Loucy (cell line): ENCODE data around the gene RERE.

ENCODE experiments used
- H2AFZ ChIP-seq: fragments of 200-600 bp; sonication (generic); 2 replicates; pipeline ENCODE4 v1.6.0; 2016; ENCODE audit warnings: antibody characterized with exemption, mild to moderate bottlenecking, low read length, moderate library complexity
- H3F3A ChIP-seq: fragments of 200-600 bp; 2 replicates; pipeline ENCODE4 v1.6.0; 2016; ENCODE audit warnings: antibody characterized with exemption, low read depth, mild to moderate bottlenecking
- H3K27me3 ChIP-seq: fragments of 200-600 bp; sonication (generic); 2 replicates; pipeline ENCODE4 v1.6.1; 2014; ENCODE audit warnings: low read length, mild to moderate bottlenecking; ENCODE audit not compliant: insufficient read depth, poor library complexity, severe bottlenecking
- H3K36me3 ChIP-seq: fragments of 200-600 bp; sonication (generic); 2 replicates; pipeline ENCODE4 v1.6.1; 2016; ENCODE audit warnings: low read length; ENCODE audit not compliant: insufficient read depth
- H3K4me1 ChIP-seq: fragments of 200-600 bp; sonication (generic); 2 replicates; pipeline ENCODE4 v1.5.1; 2014; ENCODE audit warnings: low read length, mild to moderate bottlenecking; ENCODE audit not compliant: insufficient read depth, poor library complexity, severe bottlenecking
- H3K4me2 ChIP-seq: fragments of 200-600 bp; sonication (generic); 2 replicates; pipeline ENCODE4 v1.6.0; 2014; ENCODE audit warnings: antibody characterized with exemption, low read length, low read depth, mild to moderate bottlenecking; ENCODE audit not compliant: poor library complexity, severe bottlenecking
- H3K4me3 ChIP-seq: fragments of 200-600 bp; sonication (generic); 2 replicates; pipeline ENCODE4 v1.5.1; 2014; ENCODE audit warnings: low read length, mild to moderate bottlenecking, mixed read lengths; ENCODE audit not compliant: poor library complexity, severe bottlenecking
- H3K79me2 ChIP-seq: fragments of 200-600 bp; sonication (generic); 2 replicates; pipeline ENCODE4 v1.6.1; 2014; ENCODE audit warnings: low read length; ENCODE audit not compliant: insufficient read depth
- H3K9ac ChIP-seq: fragments of 200-600 bp; sonication (generic); 2 replicates; pipeline ENCODE4 v1.6.0; 2014; ENCODE audit warnings: mild to moderate bottlenecking, low read depth, low read length, moderate library complexity; ENCODE audit not compliant: poor library complexity, severe bottlenecking
- H3K9me2 ChIP-seq: fragments of 200-600 bp; sonication (generic); replicated peaks from 2 replicates; pipeline ENCODE4 v1.6.1; 2016; ENCODE audit warnings: low read depth, low read length, mixed read lengths
- H3K9me3 ChIP-seq: fragments of 200-600 bp; sonication (generic); 2 replicates; pipeline ENCODE4 v1.6.1; 2014; ENCODE audit warnings: mild to moderate bottlenecking, antibody characterized with exemption, low read length, low read depth; ENCODE audit not compliant: insufficient read depth
- H4K20me1 ChIP-seq: fragments of 200-600 bp; sonication (generic); 2 replicates; pipeline ENCODE4 v1.6.0; 2014; ENCODE audit warnings: antibody characterized with exemption, low read length, mild to moderate bottlenecking; ENCODE audit not compliant: insufficient read depth, poor library complexity, severe bottlenecking
- CTCF ChIP-seq: fragments of 200-600 bp; sonication (generic); conservative IDR thresholded peaks from 2 replicates; pipeline ENCODE4 v1.5.1; 2014; ENCODE audit warnings: mild to moderate bottlenecking, antibody characterized with exemption, low read length
- EZH2phosphoT487 ChIP-seq: fragments of 200-600 bp; IDR thresholded peaks from 2 replicates; pipeline ENCODE4 v1.6.1; 2018; ENCODE audit warnings: antibody characterized with exemption, mild to moderate bottlenecking, moderate library complexity, borderline replicate concordance

Gene RERE

GRCh38 chr1:8355439-8356255 is 461.8 kb downstream of the RERE start:
- Histone ChIP-seq H3K79me2 (no peaks in the 10 kb centered on the region), H3K4me2 (no peak overlapping the region), H3K36me3 (peaks cover 71% of the 10 kb centered on the region; the same call in 1 of the 2 replicates), H3F3A (no peaks in the 10 kb centered on the region), H3K4me1 (no peaks in the 10 kb centered on the region), H3K4me3 (no peak overlapping the region), H3K27me3 (no peaks in the 10 kb centered on the region), H3K9me3 (no peaks in the 10 kb centered on the region), H4K20me1 (no peaks in the 10 kb centered on the region), H3K9ac (no peak overlapping the region), H2AFZ (no peak overlapping the region), H3K9me2 (no peaks in the 10 kb centered on the region)
- TF ChIP-seq CTCF, result no peak
- TF ChIP-seq EZH2phosphoT487, result no peak

GRCh38 chr1:8354038-8354437 is 463.4 kb downstream of the RERE start:
- no peak for TF ChIP-seq EZH2phosphoT487
- no peaks in the 10 kb centered on the region for H3K4me1 ChIP-seq
- no peaks in the 10 kb centered on the region for H4K20me1 ChIP-seq
- no peak overlapping the region for H2AFZ ChIP-seq
- H3K9ac ChIP-seq, result no peak overlapping the region
- H3K4me2 ChIP-seq, result no peak overlapping the region
- no peaks in the 10 kb centered on the region for H3K79me2 ChIP-seq
- no peaks in the 10 kb centered on the region for H3F3A ChIP-seq
- H3K9me3 ChIP-seq, result no peaks in the 10 kb centered on the region
- H3K36me3 ChIP-seq, result peaks cover 63% of the 10 kb centered on the region; the same call in 1 of the 2 replicates
- H3K9me2 ChIP-seq, result no peaks in the 10 kb centered on the region
- H3K27me3 ChIP-seq, result no peaks in the 10 kb centered on the region
- H3K4me3 ChIP-seq, result no peak overlapping the region

- Histone ChIP-seq H2AFZ (no peak overlapping the region), H3K4me1 (no peaks in the 10 kb centered on the region), H3K9ac (no peak overlapping the region), H3K36me3 (peaks cover 54% of the 10 kb centered on the region; the same call in 1 of the 2 replicates), H3F3A (no peaks in the 10 kb centered on the region), H3K4me3 (no peak overlapping the region), H3K9me2 (no peaks in the 10 kb centered on the region), H4K20me1 (no peaks in the 10 kb centered on the region), H3K9me3 (no peaks in the 10 kb centered on the region), H3K27me3 (no peaks in the 10 kb centered on the region), H3K79me2 (no peaks in the 10 kb centered on the region), H3K4me2 (no peak overlapping the region)
- TF ChIP-seq EZH2phosphoT487 (no peak), CTCF (no peak)
These were observed 464.3 kb downstream of the RERE start for GRCh38 chr1:8352886-8353785.
